NCI-H2196 treated with DMSO at 0.1 percent for 48 hours (cell line): Measurements from ENCODE around the gene ERVFRD-1.

Experiments used
- DNase-seq: peaks from one replicate; lab custom pipeline; 2025; ENCODE audit not compliant: unreplicated experiment; lab: John Stamatoyannopoulos, UW

The ERVFRD-1 gene

GRCh38 chr6:11054722-11055121 lies 56.8 kb downstream of the ERVFRD-1 start:
- DNase-seq, result no peak

- no peak for DNase-seq
These were observed 58.2 kb downstream of the ERVFRD-1 start for GRCh38 chr6:11053307-11053706.
